ENCODE measurements around the gene AVPR2. TPM values are rescaled to one million over a fixed set of nuclear protein-coding genes. Genes with fewer than 3 reads are reported as not detected.

The AVPR2 gene
- total RNA-seq, 1 experiment from 2014 or later = not detected

DNA sequence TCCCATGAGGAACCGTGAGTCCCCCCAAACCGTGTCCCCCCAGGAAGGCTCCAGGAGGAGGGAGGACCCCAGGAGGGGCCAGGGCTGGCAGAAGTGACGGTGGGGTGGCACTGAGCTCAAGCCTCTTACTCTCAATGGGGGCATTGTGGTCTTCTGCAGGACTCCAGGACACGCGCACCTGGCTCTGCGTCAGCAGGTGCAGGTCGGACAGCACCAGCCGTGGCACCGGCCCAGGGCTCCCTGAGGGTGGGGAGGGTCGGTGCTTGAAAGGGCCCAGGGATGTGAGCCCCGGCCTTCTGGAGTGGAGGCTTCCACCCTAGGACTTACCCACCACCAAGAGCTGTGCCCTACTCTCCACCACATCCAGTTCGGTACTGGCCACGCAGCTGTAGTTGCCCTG lies 36.8 kb upstream of the AVPR2 start:
- DNase-seq = no peak
- H3K27me3 ChIP-seq (ENCODE audit: control insufficient read depth, insufficient read depth, low read length) = no peaks in the 10 kb centered on the region
- no peaks in the 10 kb centered on the region; the same call in 1 of the 2 replicates for H3K36me3 ChIP-seq (replicated peaks; ENCODE audit: control insufficient read depth, insufficient read depth, low read length)
- no peak overlapping the region for H3K4me3 ChIP-seq (ENCODE audit: insufficient read depth, low read depth, low read length)

DNA sequence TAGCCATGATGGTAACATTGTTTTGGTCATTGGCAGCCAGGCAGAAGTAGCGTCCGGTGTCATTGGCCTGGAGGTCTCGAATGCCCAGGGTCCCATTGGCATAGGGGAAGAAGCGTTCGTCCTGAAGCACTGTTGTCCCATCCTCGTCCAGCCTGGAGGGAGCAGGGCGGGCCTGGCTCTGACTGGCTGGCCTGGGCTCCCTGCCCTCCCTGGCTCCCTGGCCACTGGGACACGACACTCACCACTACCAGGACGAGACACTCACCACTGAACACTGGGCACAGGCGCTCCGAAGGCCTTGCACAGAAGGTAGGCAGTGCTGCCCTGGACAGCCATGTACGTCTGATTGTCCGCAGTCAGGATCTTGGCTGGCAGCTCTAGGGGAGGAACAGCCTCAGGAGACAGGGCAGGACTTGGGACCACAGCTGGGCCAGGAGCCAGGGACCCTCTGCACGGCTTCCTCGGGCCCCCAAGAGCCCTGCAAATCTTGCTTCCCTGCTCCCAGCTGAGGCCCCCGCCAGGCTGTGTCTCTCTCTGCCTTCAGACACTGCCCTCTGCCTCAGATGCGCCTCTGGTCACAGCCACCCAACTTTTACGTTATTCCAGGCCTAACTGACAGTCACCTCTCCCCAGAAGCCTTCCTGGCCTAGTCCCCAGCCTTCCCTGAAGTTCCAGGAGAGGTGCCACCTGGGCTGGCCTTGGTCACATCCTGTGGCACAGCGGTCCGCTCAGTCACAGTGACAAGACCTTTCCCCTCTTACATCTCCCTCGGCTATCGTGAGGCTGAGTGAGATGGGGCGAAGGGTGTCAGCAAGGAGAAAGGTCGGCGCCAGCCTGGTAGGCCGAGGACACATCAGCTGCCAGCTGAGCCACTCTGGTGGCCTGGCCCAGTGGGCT lies 35.6 kb upstream of the AVPR2 start:
- no peaks in the 10 kb centered on the region for H3K27me3 ChIP-seq (ENCODE audit: control insufficient read depth, insufficient read depth, low read length)
- peak; percentile 36 for DNase-seq
- H3K36me3 ChIP-seq (replicated peaks; ENCODE audit: control insufficient read depth, insufficient read depth, low read length) = no peaks in the 10 kb centered on the region; the same call in 1 of the 2 replicates
- H3K4me3 ChIP-seq (ENCODE audit: insufficient read depth, low read depth, low read length) = no peak overlapping the region

GRCh38 chrX:153869473-153870287 lies 34.8 kb upstream of the AVPR2 start:
- Histone ChIP-seq H3K27me3 (ENCODE audit: control insufficient read depth, insufficient read depth, low read length) (no peaks in the 10 kb centered on the region), H3K36me3 (replicated peaks; ENCODE audit: control insufficient read depth, insufficient read depth, low read length) (no peaks in the 10 kb centered on the region; the same call in 1 of the 2 replicates), H3K4me3 (ENCODE audit: insufficient read depth, low read depth, low read length) (no peak overlapping the region)
- DNase-seq = peak; percentile 34

GRCh38 chrX:153870288-153870690 lies 34.2 kb upstream of the AVPR2 start:
- DNase-seq = peak; percentile 35

GRCh38 chrX:153870791-153871360 lies 33.6 kb upstream of the AVPR2 start:
- no peak overlapping the region for H3K4me3 ChIP-seq (ENCODE audit: insufficient read depth, low read depth, low read length)
- no peaks in the 10 kb centered on the region for H3K27me3 ChIP-seq (ENCODE audit: control insufficient read depth, insufficient read depth, low read length)
- peak; percentile 74 for DNase-seq
- no peaks in the 10 kb centered on the region; the same call in 1 of the 2 replicates for H3K36me3 ChIP-seq (replicated peaks; ENCODE audit: control insufficient read depth, insufficient read depth, low read length)

More at GRCh38 chrX:153870288-153870690, 34.2 kb upstream of the AVPR2 start:
- Histone ChIP-seq H3K4me3 (ENCODE audit: insufficient read depth, low read depth, low read length) (no peak overlapping the region), H3K27me3 (ENCODE audit: control insufficient read depth, insufficient read depth, low read length) (no peaks in the 10 kb centered on the region), H3K36me3 (replicated peaks; ENCODE audit: control insufficient read depth, insufficient read depth, low read length) (no peaks in the 10 kb centered on the region; the same call in 1 of the 2 replicates)

DNA sequence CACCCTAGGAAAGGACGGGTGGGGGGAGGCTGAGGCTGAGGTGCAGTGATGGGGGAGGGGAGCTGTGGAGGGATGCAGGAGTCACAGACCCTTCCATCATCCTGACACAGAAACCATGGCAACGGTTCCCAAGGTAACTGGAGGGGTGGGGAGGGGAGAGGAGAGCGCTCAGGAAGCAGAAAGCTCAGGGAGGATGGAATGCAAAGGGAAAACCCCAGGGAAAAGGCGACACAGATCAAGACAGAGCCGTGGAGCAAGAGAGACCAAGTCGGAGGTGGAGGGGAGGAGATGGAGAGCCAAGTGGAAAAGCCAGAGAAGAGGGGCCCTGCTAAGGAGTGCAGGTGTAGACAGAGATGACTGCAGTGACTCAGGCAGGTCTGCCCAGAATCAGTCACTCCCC lies 33.0 kb upstream of the AVPR2 start:
- H3K36me3 ChIP-seq (replicated peaks; ENCODE audit: control insufficient read depth, insufficient read depth, low read length) = no peaks in the 10 kb centered on the region; the same call in 1 of the 2 replicates
- peak; percentile 77 for DNase-seq
- no peak overlapping the region for H3K4me3 ChIP-seq (ENCODE audit: insufficient read depth, low read depth, low read length)
- H3K27me3 ChIP-seq (ENCODE audit: control insufficient read depth, insufficient read depth, low read length) = no peaks in the 10 kb centered on the region

GRCh38 chrX:153871946-153872878 lies 32.3 kb upstream of the AVPR2 start:
- Histone ChIP-seq H3K27me3 (ENCODE audit: control insufficient read depth, insufficient read depth, low read length) (no peaks in the 10 kb centered on the region), H3K36me3 (replicated peaks; ENCODE audit: control insufficient read depth, insufficient read depth, low read length) (no peaks in the 10 kb centered on the region; the same call in 1 of the 2 replicates), H3K4me3 (ENCODE audit: insufficient read depth, low read depth, low read length) (no peak overlapping the region)
- DNase-seq = peak; percentile 48

DNA sequence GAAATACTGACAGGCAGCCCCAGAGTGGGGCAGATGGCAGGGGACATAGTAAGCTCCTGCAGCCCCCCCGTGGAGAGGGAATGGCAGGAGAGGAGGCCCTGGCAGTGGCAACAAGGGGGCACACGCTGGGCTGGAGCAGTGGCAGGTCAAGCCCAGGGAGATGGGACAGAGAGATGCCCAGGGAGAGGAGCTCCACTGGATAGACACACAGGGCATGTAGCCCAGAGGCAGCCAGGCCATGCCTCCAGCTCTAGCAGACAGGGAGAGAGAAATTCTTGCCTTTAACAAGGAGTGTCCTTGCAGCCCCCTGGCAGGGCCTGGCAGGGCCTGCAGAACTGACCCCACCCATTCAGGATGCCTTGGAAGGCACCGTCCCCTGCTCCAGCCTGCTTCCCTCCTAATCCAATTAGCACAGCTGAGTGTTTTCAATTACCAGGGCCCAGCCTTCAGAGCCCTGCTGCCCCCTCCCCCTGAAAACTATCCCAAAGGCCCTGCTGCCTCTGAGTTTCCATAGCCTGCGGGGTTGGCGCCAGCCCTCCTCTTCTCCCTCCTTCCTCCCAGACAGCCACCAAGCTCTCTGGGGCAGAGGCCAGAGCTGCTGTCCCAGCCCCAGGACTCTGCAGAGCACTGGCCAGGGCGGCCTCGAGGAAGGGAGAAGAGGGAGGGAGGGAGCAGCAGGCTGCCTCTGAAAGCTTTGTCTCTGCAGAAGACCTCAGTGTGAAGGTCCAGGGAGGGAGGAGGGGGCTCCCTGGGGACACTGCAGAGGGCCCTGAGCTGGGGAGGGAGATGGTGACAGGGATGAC lies 31.0 kb upstream of the AVPR2 start:
- no peaks in the 10 kb centered on the region; the same call in 1 of the 2 replicates for H3K36me3 ChIP-seq (replicated peaks; ENCODE audit: control insufficient read depth, insufficient read depth, low read length)
- peak; percentile 57 for DNase-seq
- no peaks in the 10 kb centered on the region for H3K27me3 ChIP-seq (ENCODE audit: control insufficient read depth, insufficient read depth, low read length)
- H3K4me3 ChIP-seq (ENCODE audit: insufficient read depth, low read depth, low read length) = no peak overlapping the region

DNA sequence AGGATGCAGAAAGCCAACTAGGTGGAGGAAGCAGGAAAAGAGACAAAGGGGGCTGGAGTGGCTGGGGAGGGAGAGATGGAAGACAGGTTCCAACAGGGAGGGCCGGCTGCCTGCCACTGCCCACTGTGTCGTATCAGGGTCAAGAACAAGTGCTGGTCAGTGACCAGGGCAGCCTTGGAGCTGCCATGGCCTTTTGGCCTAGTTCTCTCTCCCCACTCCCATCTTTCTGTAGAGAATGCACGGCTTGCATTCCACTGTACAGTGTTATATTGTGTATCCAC lies 30.4 kb upstream of the AVPR2 start:
- no peaks in the 10 kb centered on the region; the same call in 1 of the 2 replicates for H3K36me3 ChIP-seq (replicated peaks; ENCODE audit: control insufficient read depth, insufficient read depth, low read length)
- H3K4me3 ChIP-seq (ENCODE audit: insufficient read depth, low read depth, low read length) = no peak overlapping the region
- DNase-seq = no peak
- no peaks in the 10 kb centered on the region for H3K27me3 ChIP-seq (ENCODE audit: control insufficient read depth, insufficient read depth, low read length)

- Histone ChIP-seq H3K4me3 (ENCODE audit: insufficient read depth, low read depth, low read length) (no peak overlapping the region), H3K36me3 (replicated peaks; ENCODE audit: control insufficient read depth, insufficient read depth, low read length) (no peaks in the 10 kb centered on the region), H3K27me3 (ENCODE audit: control insufficient read depth, insufficient read depth, low read length) (no peaks in the 10 kb centered on the region)
- peak; percentile 33 for DNase-seq
Measured at GRCh38 chrX:153874366-153875125, 29.9 kb upstream of the AVPR2 start.

DNA sequence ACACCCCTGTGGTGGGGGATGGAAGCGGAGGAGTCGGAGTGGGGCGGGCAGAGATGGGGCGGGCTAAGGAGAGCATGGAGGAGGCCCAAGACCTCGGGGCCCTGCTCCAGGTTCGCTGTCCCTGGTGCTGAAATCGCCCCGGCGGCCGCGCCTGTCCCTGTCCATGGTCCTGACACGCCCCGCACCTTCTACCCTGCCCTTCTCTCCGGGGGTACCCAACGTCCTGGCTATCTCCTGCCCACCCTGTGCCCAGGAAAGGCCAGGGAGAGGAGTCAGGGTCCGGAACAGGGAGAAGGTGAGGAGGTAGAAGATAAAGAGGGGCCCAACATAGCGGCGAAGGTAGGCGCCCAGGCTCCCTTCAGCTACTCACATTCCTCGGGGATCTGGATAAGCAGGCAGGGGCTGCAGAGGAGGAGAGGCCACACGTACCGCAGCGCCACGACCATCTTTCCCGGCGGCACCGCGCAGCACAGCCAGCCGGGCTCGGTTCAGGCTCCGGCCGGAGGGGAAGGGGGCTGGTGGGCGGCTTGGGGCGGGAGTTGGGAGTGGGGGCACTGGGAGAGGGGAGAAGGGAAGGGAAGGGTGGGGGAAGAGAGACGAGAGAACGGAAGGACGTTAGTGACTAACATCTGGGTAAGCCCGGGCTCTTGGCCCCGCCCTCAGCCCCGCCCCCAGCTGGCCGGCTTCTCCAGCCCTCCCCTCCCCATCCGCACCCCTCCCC lies 28.9 kb upstream of the AVPR2 start:
- Histone ChIP-seq H3K27me3 (ENCODE audit: control insufficient read depth, insufficient read depth, low read length) (no peaks in the 10 kb centered on the region), H3K4me3 (ENCODE audit: insufficient read depth, low read depth, low read length) (peak overlapping the region; percentile 4; the same call in 1 of the 2 replicates), H3K36me3 (replicated peaks; ENCODE audit: control insufficient read depth, insufficient read depth, low read length) (no peaks in the 10 kb centered on the region)
- DNase-seq = peak; percentile 93

DNA sequence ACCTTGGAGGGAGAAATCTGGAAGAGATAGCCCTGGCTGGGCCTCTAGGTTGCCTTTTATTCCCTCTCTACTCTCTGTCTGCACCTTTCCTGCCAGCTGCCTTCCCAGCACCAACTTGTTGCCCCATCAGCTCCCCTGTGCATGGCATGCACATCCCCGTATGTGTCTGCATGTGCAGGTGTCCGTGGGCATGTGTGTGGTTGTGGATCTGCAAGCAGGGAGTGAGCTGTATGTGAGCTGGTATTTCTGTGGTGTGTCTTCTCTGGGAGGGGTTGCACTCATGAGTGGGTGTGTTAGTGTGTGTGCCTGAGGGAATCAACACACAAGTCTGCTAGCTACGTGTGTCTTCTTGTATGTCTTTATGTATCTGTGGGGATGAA lies 28.4 kb upstream of the AVPR2 start:
- no peaks in the 10 kb centered on the region for H3K36me3 ChIP-seq (replicated peaks; ENCODE audit: control insufficient read depth, insufficient read depth, low read length)
- DNase-seq = no peak
- no peaks in the 10 kb centered on the region for H3K27me3 ChIP-seq (ENCODE audit: control insufficient read depth, insufficient read depth, low read length)
- H3K4me3 ChIP-seq (ENCODE audit: insufficient read depth, low read depth, low read length) = no peak overlapping the region
